Activated CD4-positive, CD25-positive, alpha-beta regulatory T cell treated with anti-CD3 and anti-CD28 coated beads, Interleukin-2, amount 50 U/mL, for 72 hours (primary cell): ENCODE measurements around the gene DOK7.

Experiments
- DNase-seq: peaks from one replicate; pipeline ENCODE4 v3.0.0; 2021

Gene DOK7, protein sequence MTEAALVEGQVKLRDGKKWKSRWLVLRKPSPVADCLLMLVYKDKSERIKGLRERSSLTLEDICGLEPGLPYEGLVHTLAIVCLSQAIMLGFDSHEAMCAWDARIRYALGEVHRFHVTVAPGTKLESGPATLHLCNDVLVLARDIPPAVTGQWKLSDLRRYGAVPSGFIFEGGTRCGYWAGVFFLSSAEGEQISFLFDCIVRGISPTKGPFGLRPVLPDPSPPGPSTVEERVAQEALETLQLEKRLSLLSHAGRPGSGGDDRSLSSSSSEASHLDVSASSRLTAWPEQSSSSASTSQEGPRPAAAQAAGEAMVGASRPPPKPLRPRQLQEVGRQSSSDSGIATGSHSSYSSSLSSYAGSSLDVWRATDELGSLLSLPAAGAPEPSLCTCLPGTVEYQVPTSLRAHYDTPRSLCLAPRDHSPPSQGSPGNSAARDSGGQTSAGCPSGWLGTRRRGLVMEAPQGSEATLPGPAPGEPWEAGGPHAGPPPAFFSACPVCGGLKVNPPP

GRCh38 chr4:3462790-3463415, at the start of gene DOK7:
DOK7 (plus strand) TSS chr4:3463306; CDS start chr4:3463376, 70 bp downstream.
- DNase-seq: no peak

- no peak for DNase-seq
Observed at GRCh38 chr4:3413675-3414420, 49.3 kb upstream of the DOK7 start.

- DNase-seq: no peak
Observed at GRCh38 chr4:3414421-3415279, 48.5 kb upstream of the DOK7 start.

- no peak for DNase-seq
Observed at GRCh38 chr4:3415471-3416141, 47.5 kb upstream of the DOK7 start.

DNA sequence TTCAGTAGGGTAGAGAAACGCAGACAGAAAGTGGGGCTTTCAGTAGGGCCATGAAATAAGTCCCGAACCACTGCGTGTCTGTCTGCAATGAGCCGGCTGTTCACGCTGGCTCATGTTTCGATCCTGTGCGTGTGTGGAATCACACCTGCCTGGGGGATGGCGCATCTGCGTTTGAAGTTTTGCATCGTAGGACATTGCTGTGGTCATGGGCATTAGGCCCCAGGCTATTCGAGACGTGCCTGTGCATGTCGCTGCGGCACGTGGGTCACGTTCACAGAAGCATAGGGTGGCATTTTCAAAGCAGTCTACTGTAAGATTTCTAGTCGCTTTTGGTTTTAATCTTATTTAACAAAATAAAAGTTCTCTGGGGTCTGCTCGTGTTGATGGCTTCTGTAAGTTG, 46.8 kb upstream of the DOK7 start:
- DNase-seq: no peak

DNA sequence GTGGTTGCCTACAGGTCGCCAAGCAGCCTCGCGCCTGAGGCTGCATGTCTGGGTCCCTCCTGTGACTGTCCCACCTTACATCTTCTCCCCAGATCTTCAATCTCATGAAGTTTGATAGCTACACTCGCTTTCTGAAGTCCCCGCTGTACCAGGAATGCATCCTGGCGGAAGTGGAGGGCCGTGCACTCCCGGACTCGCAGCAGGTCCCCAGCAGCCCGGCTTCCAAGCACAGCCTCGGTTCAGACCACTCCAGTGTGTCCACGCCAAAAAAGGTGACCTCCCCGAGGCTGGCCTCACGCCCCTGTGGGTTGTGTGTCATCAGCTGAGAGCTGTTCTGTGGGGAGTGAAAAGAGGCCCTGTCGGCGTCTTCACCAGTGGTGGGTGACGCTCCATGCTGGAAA, 46.3 kb upstream of the DOK7 start:
- no peak for DNase-seq

DNA sequence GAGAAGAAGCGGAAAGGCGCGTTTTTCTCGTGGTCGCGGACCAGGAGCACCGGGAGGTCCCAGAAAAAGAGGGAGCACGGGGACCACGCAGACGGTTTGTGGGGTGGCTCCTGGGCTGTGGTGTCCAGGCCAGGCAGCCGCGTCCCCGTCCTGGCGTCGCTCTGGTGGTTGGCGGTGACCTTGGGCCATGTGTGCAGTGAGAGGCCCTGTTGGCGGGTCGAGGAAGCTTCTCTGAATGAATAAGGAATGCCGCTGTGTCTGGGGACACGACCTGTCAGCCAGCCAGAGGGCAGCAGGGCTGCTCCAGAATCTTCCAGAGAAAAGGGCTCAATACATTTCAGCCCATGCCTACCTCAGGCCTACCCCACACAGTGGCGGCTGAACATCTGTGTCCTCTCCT, 45.7 kb upstream of the DOK7 start:
- DNase-seq: no peak

- no peak for DNase-seq
Observed at GRCh38 chr4:3418029-3418762, 44.9 kb upstream of the DOK7 start.

DNA sequence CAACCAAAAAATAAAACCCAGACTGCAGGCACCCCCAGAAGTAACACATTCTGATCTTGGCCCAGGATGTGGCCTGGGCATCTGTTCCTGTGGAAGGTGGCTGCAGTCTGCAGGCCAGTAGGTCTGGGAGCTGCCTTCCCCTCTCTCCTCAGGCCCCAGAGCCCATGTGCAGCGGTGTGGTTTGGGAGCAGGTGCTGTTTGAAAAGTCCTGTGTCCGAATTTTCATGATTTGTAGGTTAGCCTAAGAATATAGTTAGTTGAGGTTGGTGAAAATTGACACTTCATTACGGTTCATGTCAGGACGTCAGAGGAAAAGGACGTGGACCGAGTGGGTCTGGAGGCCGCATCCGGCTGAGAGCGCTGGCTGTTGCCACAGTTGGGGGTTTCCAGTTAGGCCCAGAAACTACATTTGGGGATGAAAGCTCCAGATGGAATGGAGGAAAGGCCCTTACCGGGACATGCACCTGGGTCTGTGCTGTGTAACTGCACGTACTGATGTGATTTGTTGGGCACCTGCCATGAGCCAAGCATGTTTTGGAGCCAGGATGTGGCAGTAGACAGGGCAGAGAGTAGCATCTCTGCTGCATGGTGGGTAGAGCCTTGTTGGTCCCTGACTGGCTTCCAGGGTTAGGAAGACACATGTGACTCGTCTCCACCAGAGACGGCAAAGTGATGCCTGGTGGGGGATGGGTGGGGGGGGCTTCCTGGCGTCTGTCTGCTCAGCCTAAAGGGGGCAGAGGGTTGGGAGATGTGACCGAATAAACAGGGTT, 43.1 kb upstream of the DOK7 start:
- no peak for DNase-seq

GRCh38 chr4:3420606-3420955, 42.5 kb upstream of the DOK7 start:
- DNase-seq: no peak

DNA sequence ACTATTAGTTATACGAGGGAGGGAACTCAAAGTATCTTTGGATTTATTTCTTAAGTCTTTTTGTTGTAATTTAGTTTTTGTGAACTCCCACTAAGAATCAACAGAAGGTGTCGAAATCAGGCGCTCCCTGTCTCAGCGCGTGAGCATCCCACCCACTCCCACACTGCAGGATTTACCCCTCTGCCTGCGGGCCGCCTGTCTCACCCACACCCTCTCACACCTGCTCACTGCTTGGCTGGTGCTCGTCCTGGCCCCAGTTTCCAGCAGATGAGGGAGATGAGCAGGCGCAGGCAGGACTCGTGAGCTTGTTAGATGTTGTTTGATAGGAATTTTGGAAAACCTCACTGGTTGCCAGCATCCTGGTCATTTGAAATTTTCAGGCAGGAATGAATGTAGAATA, 42.1 kb upstream of the DOK7 start:
- DNase-seq: no peak

GRCh38 chr4:3421470-3421869, 41.6 kb upstream of the DOK7 start:
- DNase-seq: no peak

- no peak for DNase-seq
Observed at GRCh38 chr4:3422241-3422801, 40.8 kb upstream of the DOK7 start.

DNA sequence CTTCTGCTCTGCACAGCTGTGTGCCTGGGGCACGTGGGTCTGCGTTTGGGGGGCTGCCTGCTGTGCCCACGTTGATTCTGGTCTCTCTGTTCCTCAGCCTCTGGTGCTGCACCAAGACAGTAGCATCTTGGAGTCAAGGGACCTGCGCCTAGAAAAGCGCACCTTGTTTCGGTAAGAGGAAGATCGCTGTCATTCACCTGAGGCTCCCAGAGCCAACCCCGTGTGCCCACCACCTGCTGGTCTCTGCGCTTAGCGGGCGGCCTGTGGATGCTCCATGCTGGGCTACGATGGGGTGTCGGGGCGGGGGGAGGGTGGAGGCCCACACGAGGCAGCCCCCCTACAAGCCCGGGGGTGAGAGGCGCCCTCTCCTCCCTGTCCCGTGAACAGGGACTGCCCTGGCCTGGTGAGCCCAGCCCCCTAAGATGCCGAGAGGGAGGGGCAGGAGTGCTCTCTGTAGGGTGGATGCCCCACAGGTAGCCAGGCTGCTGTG, 40.3 kb upstream of the DOK7 start:
- DNase-seq: no peak

DNA sequence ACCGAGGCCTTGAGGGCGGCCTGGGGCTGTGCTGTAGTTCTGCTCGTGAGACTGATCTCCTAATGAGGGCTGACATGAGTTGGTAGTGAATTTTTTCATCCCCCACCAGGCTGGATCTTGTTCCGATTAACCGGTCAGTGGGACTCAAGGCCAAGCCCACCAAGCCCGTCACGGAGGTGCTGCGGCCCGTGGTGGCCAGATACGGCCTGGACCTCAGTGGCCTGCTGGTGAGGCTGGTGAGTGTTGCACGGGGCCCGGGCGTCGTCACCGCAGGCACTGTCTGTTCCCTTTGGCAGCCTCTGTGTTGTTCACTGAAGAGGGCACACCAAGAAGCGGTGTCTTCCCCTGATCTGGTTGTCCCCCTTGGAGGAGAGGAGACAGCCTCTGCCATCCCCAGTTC, 39.7 kb upstream of the DOK7 start:
- no peak for DNase-seq

DNA sequence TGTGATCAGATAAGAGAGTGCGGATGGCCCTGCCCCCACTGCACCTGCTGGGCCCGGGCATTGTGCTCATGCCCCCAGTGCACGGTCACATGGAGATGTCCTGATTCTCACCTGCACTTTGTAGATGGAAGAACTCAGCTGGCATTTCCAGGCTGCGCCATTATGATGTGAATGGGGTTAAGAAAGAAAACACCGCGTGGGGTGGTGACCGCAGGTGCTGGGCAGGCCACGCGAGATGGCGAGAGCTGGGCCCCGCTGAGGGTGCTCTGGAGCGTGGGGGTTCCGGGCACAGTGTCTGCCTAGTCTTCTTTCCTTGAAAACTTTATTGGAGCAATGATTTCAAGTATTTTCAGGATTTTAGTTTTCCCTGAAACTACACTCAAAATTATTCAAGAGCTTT, 39.2 kb upstream of the DOK7 start:
- DNase-seq: no peak

DNA sequence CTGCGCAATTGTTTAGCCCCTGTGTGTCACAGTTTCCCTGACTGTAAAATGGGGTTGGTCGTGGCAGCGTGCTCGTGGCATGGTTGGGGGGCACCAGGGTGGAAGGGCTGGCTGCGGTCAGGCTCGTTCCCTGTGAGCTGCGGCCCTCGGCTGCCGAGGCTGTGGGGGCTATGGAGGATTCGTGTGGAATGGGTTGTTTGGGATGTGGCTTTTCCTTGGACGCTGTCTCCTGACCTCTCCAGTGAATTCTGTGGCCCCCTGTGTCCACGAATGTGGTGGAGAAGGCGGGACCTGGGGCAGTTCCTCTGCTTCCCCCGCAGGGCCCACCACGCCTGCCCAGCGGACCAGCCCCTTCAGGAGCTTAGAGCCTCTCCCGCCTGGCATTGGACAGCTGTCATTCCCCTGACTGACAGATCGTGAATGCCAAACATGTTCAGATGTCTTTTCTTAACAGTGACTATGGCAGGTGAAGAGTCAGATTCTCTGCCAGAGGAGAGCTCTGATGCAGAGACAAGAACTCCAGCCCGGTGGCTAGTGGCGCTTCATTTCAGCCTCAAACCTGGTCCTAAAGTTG, 38.5 kb upstream of the DOK7 start:
- DNase-seq: no peak

DNA sequence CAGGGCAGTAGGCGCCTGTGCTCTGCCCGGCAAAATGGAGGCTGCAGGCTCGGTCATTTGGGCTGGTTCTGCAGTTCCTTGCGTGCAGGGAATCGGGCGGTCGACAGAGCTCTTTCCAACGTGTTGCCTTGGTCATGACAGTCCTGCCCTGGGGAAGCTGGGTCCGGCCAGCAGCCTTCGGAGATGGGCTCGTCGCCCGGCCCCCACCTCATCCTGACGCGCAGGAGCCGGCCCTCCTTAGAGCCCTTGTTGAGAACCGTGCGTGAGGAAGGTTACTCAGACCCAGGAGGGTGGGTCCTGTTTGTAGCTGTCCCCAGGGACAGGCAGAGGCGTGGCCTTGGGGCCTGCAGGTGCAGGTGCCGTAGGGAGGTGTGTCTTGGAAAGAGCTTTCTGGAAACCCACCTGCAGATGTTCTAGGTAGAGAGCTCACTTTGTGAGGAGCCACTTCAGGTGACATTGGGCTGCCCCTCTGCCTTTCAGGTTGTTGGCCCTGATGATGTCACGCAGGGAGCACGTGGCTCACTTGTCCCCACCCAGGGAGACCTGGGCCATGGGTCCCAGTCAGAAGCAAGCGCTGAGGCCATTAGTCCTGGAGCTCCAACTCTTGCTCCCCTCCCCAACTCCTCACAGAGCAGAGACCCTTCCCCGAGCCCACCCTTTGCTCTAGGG, 36.5 kb upstream of the DOK7 start:
- DNase-seq: no peak

DNA sequence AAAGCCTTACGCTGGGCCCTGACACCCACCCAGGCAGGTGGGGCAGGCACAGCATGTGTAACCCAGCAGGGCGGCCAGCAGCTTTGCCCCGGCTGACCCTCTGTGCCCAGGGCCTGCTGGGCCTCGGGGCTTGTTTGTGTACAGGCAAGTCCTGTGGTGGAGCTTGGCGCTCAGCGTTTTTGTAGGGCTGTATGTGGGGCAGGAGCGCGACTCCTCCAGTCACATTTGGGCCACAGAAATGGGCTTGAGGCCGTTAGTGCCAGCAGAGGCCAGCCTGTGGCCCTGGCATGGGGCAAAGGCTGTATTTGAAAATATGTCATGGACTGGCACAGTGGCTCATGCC, 36.0 kb upstream of the DOK7 start:
- DNase-seq: no peak
